Myocyte (in vitro differentiated cells): Measurements from ENCODE around the gene MX1. TPM values are rescaled to one million over a fixed set of nuclear protein-coding genes. Genes with fewer than 3 reads are reported as not detected.

Experiments
- total RNA-seq: library from RNA; depleted of rRNA; stranded (reverse); fragments of >200 nt; gene quantifications from 2 replicates; pipeline ENCODE4 v1.2.3, GENCODE V29; 2014

The MX1 gene
- total RNA-seq, 1 donor from 2014 or later, result 22.6 TPM

Other genes with a start within 250 kb of the MX1 start
- gene FAM3B, start 109.4 kb upstream of the MX1 start, total RNA-seq, result not detected in 2 replicates
- gene MX2, start 64.2 kb upstream of the MX1 start, total RNA-seq, result 0.57 and 0.91 TPM in 2 replicates
- gene TMPRSS2, start 81.9 kb downstream of the MX1 start, total RNA-seq, result not detected in 2 replicates